Activated CD4-positive, alpha-beta memory T cell treated with anti-CD3 and anti-CD28 coated beads, Interleukin-2, amount 10 ng/mL, durations not matched to agents 7 days and 5 days (primary cell): Measurements from ENCODE around the gene TM9SF1. TPM values are rescaled to one million over a fixed set of nuclear protein-coding genes. Genes with fewer than 3 reads are reported as not detected.

Experiments used
- CTCF ChIA-PET: fragments of 350-600 bp; sonication (Branson Sonifier 250); formaldehyde crosslinking; loops from one replicate; lab custom pipeline; 2021; ENCODE audit warnings: antibody characterized with exemption, inconsistent platforms; lab: Charles Lee
- POLR2A ChIA-PET: fragments of 350-600 bp; sonication (Branson Sonifier 250); formaldehyde crosslinking; loops from one replicate; lab custom pipeline; 2021; ENCODE audit warnings: antibody characterized with exemption; lab: Charles Lee
- DNase-seq: peaks from one replicate; pipeline ENCODE4 v3.0.0-alpha.2; 2020
- H3K27ac Mint-ChIP-seq: one replicate; pipeline ENCODE4 v1.8.0; 2021; ENCODE audit warnings: mild to moderate bottlenecking, mixed read lengths
- H3K27me3 Mint-ChIP-seq: one replicate; pipeline ENCODE4 v1.8.0; 2021; ENCODE audit warnings: mixed read lengths
- H3K36me3 Mint-ChIP-seq: one replicate; pipeline ENCODE4 v1.8.0; 2021; ENCODE audit warnings: low read depth, mixed read lengths
- H3K4me1 Mint-ChIP-seq: one replicate; pipeline ENCODE4 v1.8.0; 2021; ENCODE audit warnings: mixed read lengths
- H3K4me3 Mint-ChIP-seq: one replicate; pipeline ENCODE4 v1.8.0; 2021; ENCODE audit warnings: mild to moderate bottlenecking, mixed read lengths
- H3K9me3 Mint-ChIP-seq: one replicate; pipeline ENCODE4 v1.8.0; 2021; ENCODE audit warnings: mixed read lengths
- total RNA-seq, 2 experiments: library from RNA; stranded (reverse); gene quantifications; one replicate each; pipeline ENCODE4 v1.2.3, GENCODE V29; 2021

The TM9SF1 gene
- total RNA-seq, 2 experiments from 2014 or later: 30.8 to 35.1 TPM

GRCh38 chr14:24171422-24172260, 23.6 kb downstream of the TM9SF1 start, which contains the start of gene REC8:
REC8 (plus strand) TSS chr14:24172080; CDS start chr14:24172553, 473 bp downstream.
- Mint-ChIP-seq H3K27me3 (no peaks in the 10 kb centered on the region), H3K36me3 (peaks cover 62% of the 10 kb centered on the region), H3K4me1 (peaks cover 50% of the 10 kb centered on the region), H3K27ac (peak within 1 kb of the TSS; percentile 79), H3K9me3 (no peaks in the 10 kb centered on the region), H3K4me3 (peak within 1 kb of the TSS; percentile 67)
- ChIA-PET POLR2A (interaction anchor here (0.6 to 21.9 kb wide), 8 partner anchors 5 to 77 kb away, joined by 3 to 652 read pairs (median 8); partner anchors contain the start of genes DCAF11, EMC9, IPO4 and IRF9), CTCF (interaction anchor here (0.7 to 3.2 kb wide), 2 partner anchors 11 to 114 kb away, joined by 3 to 15 read pairs; partner anchors contain the start of gene IRF9)
- peak; percentile 74 for DNase-seq

GRCh38 chr14:24167469-24168114, 27.6 kb downstream of the TM9SF1 start:
- H3K4me3 Mint-ChIP-seq: no peak overlapping the region
- peaks cover 72% of the 10 kb centered on the region for H3K4me1 Mint-ChIP-seq
- no peaks in the 10 kb centered on the region for H3K27me3 Mint-ChIP-seq
- POLR2A ChIA-PET: interaction anchor here (0.7 to 18.6 kb wide), 5 partner anchors 12 to 28 kb away, joined by 3 to 652 read pairs (median 6); partner anchors contain the start of genes EMC9, IPO4, PSME1 and PSME2
- H3K36me3 Mint-ChIP-seq: peaks cover 79% of the 10 kb centered on the region
- peak overlapping the region; percentile 57 for H3K27ac Mint-ChIP-seq
- H3K9me3 Mint-ChIP-seq: no peaks in the 10 kb centered on the region
- CTCF ChIA-PET: no interaction called here
- no peak for DNase-seq

GRCh38 chr14:24165785-24166184, 29.5 kb downstream of the TM9SF1 start:
- Mint-ChIP-seq H3K27me3 (no peaks in the 10 kb centered on the region), H3K36me3 (peaks cover 84% of the 10 kb centered on the region), H3K27ac (no peak overlapping the region), H3K4me1 (peaks cover 67% of the 10 kb centered on the region), H3K9me3 (no peaks in the 10 kb centered on the region), H3K4me3 (no peak overlapping the region)
- ChIA-PET POLR2A (interaction anchor here (0.8 to 18.6 kb wide), 6 partner anchors 15 to 57 kb away, joined by 4 to 652 read pairs (median 8); partner anchors contain the start of genes CHMP4A, DCAF11, EMC9 and IPO4), CTCF (no interaction called here)
- no peak for DNase-seq

- Mint-ChIP-seq H3K9me3 (no peaks in the 10 kb centered on the region), H3K27ac (peak overlapping the region; percentile 58), H3K27me3 (no peaks in the 10 kb centered on the region), H3K4me1 (peaks cover 71% of the 10 kb centered on the region), H3K4me3 (peak overlapping the region; percentile 47), H3K36me3 (peaks cover 87% of the 10 kb centered on the region)
- ChIA-PET POLR2A (interaction anchor here (0.7 to 18.6 kb wide), 8 partner anchors 16 to 106 kb away, joined by 3 to 652 read pairs (median 6); partner anchors contain the start of genes DCAF11, EMC9, IPO4 and PSME1), CTCF (no interaction called here)
- DNase-seq: no peak
Observed at GRCh38 chr14:24164518-24164991, 30.7 kb downstream of the TM9SF1 start.

- POLR2A ChIA-PET: interaction anchor here (0.7 to 18.6 kb wide), 38 partner anchors 18 to 1155 kb away, joined by 3 to 652 read pairs (median 10); partner anchors contain the start of genes CARMIL3, CBLN3, CHMP4A and CIDEB
- CTCF ChIA-PET: interaction anchor here (0.8 to 3.4 kb wide), 21 partner anchors 11 to 145 kb away, joined by 3 to 76 read pairs (median 12); partner anchors contain the start of genes CHMP4A, CIDEB, DCAF11 and EMC9
- H3K27me3 Mint-ChIP-seq: no peaks in the 10 kb centered on the region
- H3K4me1 Mint-ChIP-seq: peaks cover 60% of the 10 kb centered on the region
- H3K27ac Mint-ChIP-seq: peak overlapping the region; percentile 100
- peak; percentile 27 for DNase-seq
- no peaks in the 10 kb centered on the region for H3K9me3 Mint-ChIP-seq
- peak overlapping the region; percentile 100 for H3K4me3 Mint-ChIP-seq
- peaks cover 91% of the 10 kb centered on the region for H3K36me3 Mint-ChIP-seq
Observed at GRCh38 chr14:24162093-24162492, 33.1 kb downstream of the TM9SF1 start.

- Mint-ChIP-seq H3K27ac (peak within 1 kb of the TSS; percentile 100), H3K9me3 (no peaks in the 10 kb centered on the region), H3K27me3 (no peaks in the 10 kb centered on the region), H3K4me1 (peaks cover 56% of the 10 kb centered on the region), H3K4me3 (peak within 1 kb of the TSS; percentile 100), H3K36me3 (peaks cover 88% of the 10 kb centered on the region)
- ChIA-PET CTCF (interaction anchor here (0.7 to 3.4 kb wide), 38 partner anchors 9 to 271 kb away, joined by 3 to 76 read pairs (median 7); partner anchors contain the start of genes CHMP4A, CIDEB, DCAF11 and EMC9), POLR2A (interaction anchor here (0.7 to 18.6 kb wide), 48 partner anchors 17 to 1154 kb away, joined by 3 to 652 read pairs (median 7); partner anchors contain the start of genes CARMIL3, CBLN3, CHMP4A and CIDEB)
- peak; percentile 99 for DNase-seq
Observed at GRCh38 chr14:24160850-24161804, 34.1 kb downstream of the TM9SF1 start, which contains the start of gene IRF9. IRF9 (plus strand) TSS chr14:24161265; CDS start chr14:24162145, 880 bp downstream.

- Mint-ChIP-seq H3K9me3 (no peaks in the 10 kb centered on the region), H3K4me1 (peaks cover 52% of the 10 kb centered on the region), H3K4me3 (peak overlapping the region; percentile 100), H3K27me3 (no peaks in the 10 kb centered on the region), H3K27ac (peak overlapping the region; percentile 100), H3K36me3 (peaks cover 87% of the 10 kb centered on the region)
- ChIA-PET POLR2A (interaction anchor here (0.8 to 18.6 kb wide), 35 partner anchors 17 to 858 kb away, joined by 3 to 652 read pairs (median 12); partner anchors contain the start of genes CARMIL3, CBLN3, CHMP4A and CIDEB), CTCF (interaction anchor here (0.7 to 3.4 kb wide), 33 partner anchors 9 to 271 kb away, joined by 3 to 76 read pairs (median 8); partner anchors contain the start of genes CHMP4A, CIDEB, DCAF11 and EMC9)
- DNase-seq: no peak
Observed at GRCh38 chr14:24160499-24160849, 34.8 kb downstream of the TM9SF1 start.

GRCh38 chr14:24159777-24160498, 35.3 kb downstream of the TM9SF1 start:
- CTCF ChIA-PET: interaction anchor here (0.8 to 3.4 kb wide), 22 partner anchors 9 to 272 kb away, joined by 3 to 76 read pairs (median 13); partner anchors contain the start of genes CIDEB, DCAF11, EMC9 and IPO4
- no peak overlapping the region for H3K4me3 Mint-ChIP-seq
- H3K9me3 Mint-ChIP-seq: no peaks in the 10 kb centered on the region
- DNase-seq: no peak
- POLR2A ChIA-PET: interaction anchor here (0.9 to 18.6 kb wide), 23 partner anchors 16 to 271 kb away, joined by 3 to 652 read pairs (median 22); partner anchors contain the start of genes CBLN3, CHMP4A, CIDEB and DCAF11
- H3K4me1 Mint-ChIP-seq: peaks cover 47% of the 10 kb centered on the region
- H3K27ac Mint-ChIP-seq: peak overlapping the region; percentile 100
- peaks cover 87% of the 10 kb centered on the region for H3K36me3 Mint-ChIP-seq
- H3K27me3 Mint-ChIP-seq: no peaks in the 10 kb centered on the region

- H3K27ac Mint-ChIP-seq: peak overlapping the region; percentile 32
- peaks cover 29% of the 10 kb centered on the region for H3K4me1 Mint-ChIP-seq
- ChIA-PET POLR2A (interaction anchor here (0.8 to 18.6 kb wide), 3 partner anchors 14 to 63 kb away, joined by 3 to 652 read pairs (median 4); partner anchors contain the start of genes EMC9, PSME1, PSME2 and RNF31), CTCF (interaction anchor here (0.9 kb wide), 1 partner anchor 49 kb away, joined by 3 read pairs; no protein-coding TSS in a partner anchor)
- H3K27me3 Mint-ChIP-seq: no peaks in the 10 kb centered on the region
- no peaks in the 10 kb centered on the region for H3K9me3 Mint-ChIP-seq
- DNase-seq: no peak
- H3K36me3 Mint-ChIP-seq: peaks cover 79% of the 10 kb centered on the region
- H3K4me3 Mint-ChIP-seq: no peak overlapping the region
Observed at GRCh38 chr14:24157331-24157730, 37.9 kb downstream of the TM9SF1 start.

GRCh38 chr14:24156840-24157239, 38.4 kb downstream of the TM9SF1 start:
- Mint-ChIP-seq H3K9me3 (no peaks in the 10 kb centered on the region), H3K27ac (peak overlapping the region; percentile 32), H3K27me3 (no peaks in the 10 kb centered on the region), H3K36me3 (peaks cover 78% of the 10 kb centered on the region), H3K4me1 (peaks cover 24% of the 10 kb centered on the region), H3K4me3 (no peak overlapping the region)
- ChIA-PET POLR2A (interaction anchor here (0.7 to 18.6 kb wide), 3 partner anchors 13 to 58 kb away, joined by 3 to 652 read pairs (median 4); partner anchors contain the start of genes EMC9, PSME1, PSME2 and RNF31), CTCF (interaction anchor here (0.9 kb wide), 1 partner anchor 48 kb away, joined by 3 read pairs; no protein-coding TSS in a partner anchor)
- DNase-seq: no peak
